IMR-90 (cell line): Measurements from ENCODE around the gene GALNT8. TPM values are rescaled to one million over a fixed set of nuclear protein-coding genes. Genes with fewer than 3 reads are reported as not detected.

Experiments used
- ATAC-seq: fragments of 200-7000 bp; cut with Tn5 transposase; 2 replicates; pipeline ENCODE4 v1.9.1; 2020; ENCODE audit warnings: low read depth, mild to moderate bottlenecking, moderate library complexity
- BruUV-seq: library from RNA; stranded (reverse); fragments of 400-500 nt; replicated peaks from 2 replicates; lab custom pipeline; 2021; lab: Mats Ljungman, UMichigan
- CTCF ChIA-PET: fragments of 300-600 bp; formaldehyde crosslinking; extraction: SDS; loops from one replicate; lab custom pipeline; 2021; ENCODE audit warnings: antibody characterized with exemption; lab: Yijun Ruan, JAX
- POLR2A ChIA-PET: fragments of 300-600 bp; sonication (Branson Sonifier 250); formaldehyde crosslinking; loops from one replicate; lab custom pipeline; 2022; ENCODE audit warnings: antibody characterized with exemption; ENCODE audit not compliant: unreplicated experiment; lab: Charles Lee
- DNase-seq: peaks from one replicate; pipeline ENCODE4 v3.0.0; 2013
- H2AFZ ChIP-seq: replicated peaks from 2 replicates; pipeline ENCODE3; 2013; ENCODE audit warnings: low read length, mild to moderate bottlenecking; ENCODE audit not compliant: poor library complexity
- H2AK5ac ChIP-seq: 2 replicates; pipeline ENCODE4 v1.6.1; 2013; ENCODE audit warnings: low read depth, low read length, inconsistent platforms
- H2AK9ac ChIP-seq: replicated peaks from 2 replicates; pipeline ENCODE3; 2013; ENCODE audit warnings: mild to moderate bottlenecking, low read depth, low read length, moderate library complexity; ENCODE audit not compliant: poor library complexity
- H2BK120ac ChIP-seq: 2 replicates; pipeline ENCODE4 v1.6.1; 2013; ENCODE audit warnings: low read depth, low read length, inconsistent platforms
- H2BK15ac ChIP-seq: 3 replicates; pipeline ENCODE4 v1.6.1; 2013; ENCODE audit warnings: low read depth, low read length, inconsistent platforms
- H2BK20ac ChIP-seq: 2 replicates; pipeline ENCODE4 v1.6.1; 2013; ENCODE audit warnings: low read depth, mild to moderate bottlenecking, inconsistent platforms, low read length, moderate library complexity
- H2BK5ac ChIP-seq: 2 replicates; pipeline ENCODE4 v1.6.1; 2013; ENCODE audit warnings: mild to moderate bottlenecking, low read depth, low read length, inconsistent platforms; ENCODE audit not compliant: poor library complexity, severe bottlenecking
- H3K14ac ChIP-seq: replicated peaks from 2 replicates; pipeline ENCODE4 v1.6.1; 2013; ENCODE audit warnings: low read depth, low read length, inconsistent platforms
- H3K18ac ChIP-seq: 2 replicates; pipeline ENCODE4 v1.6.1; 2013; ENCODE audit warnings: low read depth, low read length, control low read depth
- H3K23ac ChIP-seq: 2 replicates; pipeline ENCODE4 v1.6.1; 2013; ENCODE audit warnings: low read depth, low read length, inconsistent platforms
- H3K27ac ChIP-seq: 2 replicates; pipeline ENCODE4 v1.5.1; 2013; ENCODE audit warnings: mild to moderate bottlenecking, control low read depth, low read length; ENCODE audit not compliant: insufficient read depth
- H3K27me3 ChIP-seq: 2 replicates; pipeline ENCODE4 v1.6.1; 2013; ENCODE audit warnings: low read length; ENCODE audit not compliant: control insufficient read depth, insufficient read depth
- H3K36me3 ChIP-seq: 2 replicates; pipeline ENCODE4 v1.6.1; 2013; ENCODE audit warnings: low read length, mixed read lengths; ENCODE audit not compliant: control insufficient read depth, insufficient read depth
- H3K4ac ChIP-seq: 2 replicates; pipeline ENCODE4 v1.6.1; 2013; ENCODE audit warnings: low read depth, low read length, inconsistent platforms
- H3K4me1 ChIP-seq: 2 replicates; pipeline ENCODE4 v1.6.1; 2013; ENCODE audit warnings: low read length, mixed read lengths; ENCODE audit not compliant: control insufficient read depth, insufficient read depth
- H3K4me2 ChIP-seq: 2 replicates; pipeline ENCODE4 v1.6.1; 2013; ENCODE audit warnings: low read depth, mild to moderate bottlenecking, control low read depth, low read length, moderate library complexity
- H3K4me3 ChIP-seq: 2 replicates; pipeline ENCODE4 v1.5.1; 2013; ENCODE audit warnings: low read depth, mild to moderate bottlenecking, control low read depth, low read length, moderate library complexity; ENCODE audit not compliant: insufficient read depth
- H3K56ac ChIP-seq: 2 replicates; pipeline ENCODE4 v1.6.1; 2013; ENCODE audit warnings: low read length, inconsistent platforms; ENCODE audit not compliant: insufficient read depth; ENCODE audit errors: extremely low read depth
- H3K79me1 ChIP-seq, 2 experiments: 2 replicates each; pipeline ENCODE4 v1.6.1; 2013; ENCODE audit warnings: low read length in 2 of 2, inconsistent platforms in 1 of 2, low read depth in 1 of 2
- H3K9ac ChIP-seq: 2 replicates; pipeline ENCODE4 v1.6.1; 2013; ENCODE audit warnings: low read depth, low read length, control low read depth
- H3K9me1 ChIP-seq: 2 replicates; pipeline ENCODE4 v1.6.1; 2013; ENCODE audit warnings: low read length, inconsistent platforms; ENCODE audit not compliant: insufficient read depth
- H3K9me3 ChIP-seq: 2 replicates; pipeline ENCODE4 v1.6.1; 2013; ENCODE audit warnings: low read length; ENCODE audit not compliant: control insufficient read depth, insufficient read depth
- H4K20me1 ChIP-seq: 2 replicates; pipeline ENCODE4 v1.6.1; 2013; ENCODE audit warnings: low read length, inconsistent platforms; ENCODE audit not compliant: insufficient read depth
- H4K5ac ChIP-seq: 2 replicates; pipeline ENCODE4 v1.6.1; 2013; ENCODE audit warnings: mild to moderate bottlenecking, low read depth, low read length, control low read depth
- H4K8ac ChIP-seq, 2 experiments: 2 replicates each; pipeline ENCODE4 v1.6.1; 2013; ENCODE audit warnings: low read depth in 2 of 2, low read length in 2 of 2, control low read depth in 1 of 2, inconsistent platforms in 1 of 2
- H4K91ac ChIP-seq: 2 replicates; pipeline ENCODE4 v1.6.1; 2013; ENCODE audit warnings: low read depth, low read length, inconsistent platforms; ENCODE audit not compliant: insufficient read depth
- BHLHE40 ChIP-seq: fragments of 150-350 bp; IDR thresholded peaks from 2 replicates; pipeline ENCODE4 v1.6.1; 2016; ENCODE audit warnings: mild to moderate bottlenecking, low read depth, low read length
- RAD21 ChIP-seq: IDR thresholded peaks from 2 replicates; pipeline ENCODE4 v1.6.1; 2012; ENCODE audit warnings: low read length, improper control_type of control experiment
- RFX5 ChIP-seq: IDR thresholded peaks from 2 replicates; pipeline ENCODE4 v1.8.0; 2012; ENCODE audit warnings: low read depth, mild to moderate bottlenecking, low read length, moderate library complexity
- SMC3 ChIP-seq: fragments of 150-350 bp; IDR thresholded peaks from 2 replicates; pipeline ENCODE4 v1.6.1; 2016; ENCODE audit warnings: low read depth, mild to moderate bottlenecking, antibody characterized with exemption, low read length, moderate library complexity
- WGBS, 2 experiments: methylation state at CpG; one replicate each; pipeline versions ENCODE4 v1.1.5 to v1.1.7; 2013; ENCODE audit warnings: missing lambda C conversion rate in 2 of 2; ENCODE audit not compliant: insufficient read length in 1 of 2; ENCODE audit errors: extremely low coverage in 2 of 2; 5-methylcytosine and 5-hydroxymethylcytosine counted together
- dilution Hi-C: fragments of 300-500 bp; cut with HindIII; formaldehyde crosslinking; loops from one replicate; pipeline ENCODE4 v1.14.3; 2018; ENCODE audit warnings: low sequenced_read_pairs; ENCODE audit not compliant: unreplicated experiment
- in situ Hi-C: fragments of 300-500 bp; cut with MboI; formaldehyde crosslinking; loops from 3 replicates; pipeline ENCODE4 v1.14.3; 2019; ENCODE audit warnings: low sequenced_read_pairs, inconsistent platforms, mixed read lengths
- intact Hi-C: fragments of 100-400 bp; cut with micrococcal nuclease; formaldehyde crosslinking; loops from 2 replicates; pipeline ENCODE4 v1.10.0; 2022
- polyA plus RNA-seq, 3 experiments: library from polyadenylated mRNA; depleted of rRNA; stranded (reverse); fragments of >200 nt; gene quantifications; 2 replicates each; pipeline ENCODE4 v1.2.3, GENCODE V29; 2012; ENCODE audit warnings: low replicate concordance in 1 of 3
- total RNA-seq: library from RNA; depleted of rRNA; stranded (reverse); fragments of >200 nt; gene quantifications from 2 replicates; pipeline ENCODE4 v1.2.3, GENCODE V29; 2012

Gene GALNT8
- total and polyA plus RNA-seq, 2 of the 4 experiments (the other 2 are of a cell fraction): not detected

DNA sequence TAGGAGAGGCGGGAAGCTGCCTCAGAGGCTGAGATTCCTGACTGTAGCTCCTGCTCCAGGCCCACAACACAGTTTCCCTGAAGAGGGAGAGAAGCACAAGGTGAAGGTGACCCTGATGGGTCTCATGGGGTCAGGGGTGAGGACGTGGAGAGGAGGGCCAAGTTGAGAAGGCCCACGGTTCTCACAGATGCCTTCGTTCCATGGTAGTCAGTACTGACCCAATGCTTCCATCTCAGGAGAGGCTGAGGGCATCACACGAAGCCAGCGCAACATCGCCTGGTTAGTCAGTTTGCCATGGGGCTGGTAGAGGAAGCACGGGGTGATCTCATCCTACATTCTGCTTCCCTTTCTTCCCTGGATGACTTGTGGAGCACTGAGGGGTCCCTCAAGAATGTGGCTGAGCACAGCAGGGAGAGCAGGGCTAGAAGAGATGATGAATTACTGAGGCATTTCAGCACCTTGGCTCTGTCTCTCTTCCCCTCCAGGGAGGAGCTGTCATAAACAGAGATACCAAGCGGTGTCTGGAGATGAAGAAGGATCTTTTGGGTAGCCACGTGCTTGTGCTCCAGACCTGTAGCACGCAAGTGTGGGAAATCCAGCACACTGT is 51.9 kb downstream of the GALNT8 start:
- no peak overlapping the region for H3K23ac ChIP-seq
- H3K27me3 ChIP-seq: peaks cover 2% of the 10 kb centered on the region; the same call in 1 of the 2 replicates
- H2BK20ac ChIP-seq: no peak overlapping the region
- H3K79me1 ChIP-seq: no peaks in the 10 kb centered on the region
- H4K5ac ChIP-seq: no peak overlapping the region
- H3K36me3 ChIP-seq: no peaks in the 10 kb centered on the region
- peak overlapping the region; percentile 28 for H2AK9ac ChIP-seq
- H2AK5ac ChIP-seq: no peak overlapping the region
- H3K9ac ChIP-seq: no peak overlapping the region
- DNase-seq (no peak), ATAC-seq (no peak)
- H2BK120ac ChIP-seq: no peak overlapping the region
- no peak overlapping the region for H4K8ac ChIP-seq
- no peak overlapping the region for H3K56ac ChIP-seq
- no peak overlapping the region for H3K4ac ChIP-seq
- ChIA-PET POLR2A (no interaction called here), CTCF (no interaction called here)
- H4K20me1 ChIP-seq: no peaks in the 10 kb centered on the region
- WGBS, 2 experiments: 20% methylated on average over 2 of the region's 11 CpGs; no CpG with 5 or more reads in 1 of the 2 experiments
- H3K4me2 ChIP-seq: no peak overlapping the region
- no peaks in the 10 kb centered on the region for H3K4me1 ChIP-seq
- H3K27ac ChIP-seq: no peak overlapping the region
- H2BK5ac ChIP-seq: no peak overlapping the region
- H3K4me3 ChIP-seq: no peak overlapping the region
- H2BK15ac ChIP-seq: no peak overlapping the region
- intact Hi-C loops: no loop called here
- TF ChIP-seq RFX5: no peak
- no peak for TF ChIP-seq BHLHE40
- no peak for TF ChIP-seq RAD21
- TF ChIP-seq SMC3: no peak
- no peak overlapping the region for H4K91ac ChIP-seq
- no peak overlapping the region for H3K18ac ChIP-seq
- no peak overlapping the region for H2AFZ ChIP-seq
- in situ Hi-C loops: no loop called here
- dilution Hi-C loops: no loop called here
- no peaks in the 10 kb centered on the region for H3K9me3 ChIP-seq
- no peak overlapping the region for H3K14ac ChIP-seq
- H3K9me1 ChIP-seq: no peaks in the 10 kb centered on the region
- no TSS peak for BruUV-seq
